GM12875 (cell line): ENCODE measurements around the gene UBAC2.

ENCODE experiments used
- H3K4me3 ChIP-seq: one replicate; pipeline ENCODE4 v1.5.1; 2011; ENCODE audit warnings: low read depth, low read length, control low read depth
- CTCF ChIP-seq: IDR thresholded peaks from 2 replicates; pipeline ENCODE4 v1.5.1; 2011; ENCODE audit warnings: low read depth, mild to moderate bottlenecking, control low read depth, inconsistent platforms, low read length, moderate library complexity, borderline replicate concordance; ENCODE audit not compliant: insufficient read depth

Gene UBAC2

GRCh38 chr13:99196466-99197116 is 4.1 kb upstream of the UBAC2 start:
- 0 out of 2 replicates have a peak, but pooled peaks have one; percentile 20 for TF ChIP-seq CTCF
- no peak overlapping the region for H3K4me3 ChIP-seq

GRCh38 chr13:99197117-99197651 is 3.5 kb upstream of the UBAC2 start:
- no peak overlapping the region for H3K4me3 ChIP-seq
- TF ChIP-seq CTCF = no peak

- H3K4me3 ChIP-seq = peak overlapping the region; percentile 94
- TF ChIP-seq CTCF = no peak
Observed at GRCh38 chr13:99199541-99200431, 868 bp upstream of the UBAC2 start.

- H3K4me3 ChIP-seq = peak overlapping the region; percentile 30
- no peak for TF ChIP-seq CTCF
Observed at GRCh38 chr13:99203601-99204579, 3.2 kb downstream of the UBAC2 start.

- H3K4me3 ChIP-seq = no peak overlapping the region
- no peak for TF ChIP-seq CTCF
Observed at GRCh38 chr13:99205621-99206220, 5.1 kb downstream of the UBAC2 start.

- no peak for TF ChIP-seq CTCF
Observed at GRCh38 chr13:99206226-99206625, 5.6 kb downstream of the UBAC2 start.

More at GRCh38 chr13:99206226-99206625, 5.6 kb downstream of the UBAC2 start:
- no peak overlapping the region for H3K4me3 ChIP-seq
